Activated naive CD8-positive, alpha-beta T cell (primary cell): ENCODE data around the gene ZNF575.
"Not testable (repeated sequence)": the region's sequence is repeated elsewhere in the genome, so short reads cannot be mapped to it uniquely, and the experiment has no call there.

Experiments
- H3K27ac Mint-ChIP-seq: one replicate; pipeline ENCODE4 v1.8.0; 2021; ENCODE audit warnings: mixed read lengths
- H3K27me3 Mint-ChIP-seq: one replicate; pipeline ENCODE4 v1.8.0; 2021; ENCODE audit warnings: mixed read lengths
- H3K36me3 Mint-ChIP-seq: one replicate; pipeline ENCODE4 v1.8.0; 2021; ENCODE audit warnings: mixed read lengths
- H3K4me1 Mint-ChIP-seq: one replicate; pipeline ENCODE4 v1.8.0; 2021; ENCODE audit warnings: low read depth, mixed read lengths
- H3K4me3 Mint-ChIP-seq: one replicate; pipeline ENCODE4 v1.8.0; 2021; ENCODE audit warnings: mild to moderate bottlenecking, mixed read lengths
- H3K9me3 Mint-ChIP-seq: one replicate; pipeline ENCODE4 v1.8.0; 2021; ENCODE audit warnings: low read depth, mixed read lengths

The ZNF575 gene

DNA sequence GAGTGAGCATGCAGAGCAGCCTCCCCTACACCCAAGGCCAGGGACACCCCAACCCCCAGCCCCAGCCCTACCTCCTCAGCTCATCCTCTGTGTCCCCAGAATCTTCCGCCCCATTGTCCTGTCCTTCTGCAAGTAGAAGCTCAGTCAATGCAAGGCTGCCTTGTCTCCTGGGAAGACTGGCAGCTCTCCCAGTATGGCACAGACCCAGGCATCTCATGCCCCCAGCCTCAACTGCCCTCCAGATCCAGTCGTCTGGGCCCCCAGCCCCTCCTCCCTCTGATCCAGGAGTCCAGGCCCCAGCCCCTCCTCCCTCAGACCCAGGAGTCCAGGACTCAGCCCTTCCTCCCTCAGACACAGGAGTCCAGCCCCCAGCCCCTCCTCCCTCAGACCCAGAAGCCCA lies 13.0 kb downstream of the ZNF575 start:
- Mint-ChIP-seq H3K9me3 (no peaks in the 10 kb centered on the region), H3K27me3 (no peaks in the 10 kb centered on the region), H3K4me3 (no peak overlapping the region), H3K4me1 (no peaks in the 10 kb centered on the region), H3K36me3 (peaks cover 3% of the 10 kb centered on the region), H3K27ac (no peak overlapping the region)

DNA sequence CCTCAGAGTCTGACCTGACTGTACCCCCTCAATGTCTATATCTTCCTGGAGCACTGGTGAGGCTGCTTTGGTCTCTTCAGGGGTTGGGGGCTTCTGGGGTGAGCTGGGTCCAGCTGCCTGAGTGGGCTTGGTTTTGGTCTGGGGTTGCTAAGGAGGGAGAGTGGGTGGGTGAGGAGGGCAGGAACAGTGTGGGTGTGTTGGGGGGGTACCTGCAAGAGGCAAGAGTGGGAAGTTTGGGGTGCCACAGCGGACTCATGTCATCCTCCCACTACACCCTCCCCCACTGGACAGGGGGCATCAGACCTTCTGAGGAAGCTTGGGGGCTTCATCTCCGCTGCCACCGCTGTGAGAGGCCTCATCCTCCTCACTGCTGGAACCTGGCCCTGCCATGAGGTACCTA lies 13.6 kb downstream of the ZNF575 start:
- Mint-ChIP-seq H3K27ac (no peak overlapping the region), H3K36me3 (peaks cover 1% of the 10 kb centered on the region), H3K9me3 (no peaks in the 10 kb centered on the region), H3K4me1 (no peaks in the 10 kb centered on the region), H3K27me3 (no peaks in the 10 kb centered on the region), H3K4me3 (no peak overlapping the region)

DNA sequence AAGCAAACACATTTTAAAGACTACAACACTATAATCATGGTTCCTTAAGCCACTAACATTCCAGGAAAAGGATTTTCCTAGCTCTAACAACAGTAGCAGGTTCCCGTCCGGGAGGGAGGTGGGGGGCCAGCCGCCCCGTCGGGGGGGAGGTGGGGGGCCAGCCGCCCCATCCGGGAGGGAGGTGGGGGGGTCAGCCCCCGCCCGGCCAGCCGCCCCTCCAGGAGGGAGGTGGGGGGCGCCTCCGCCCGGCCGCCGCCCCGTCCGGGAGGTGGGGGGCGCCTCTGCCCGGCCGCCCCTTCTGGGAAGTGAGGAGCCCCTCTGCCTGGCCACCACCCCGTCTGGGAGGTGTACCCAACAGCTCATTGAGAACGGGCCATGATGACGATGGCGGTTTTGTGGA lies 14.9 kb downstream of the ZNF575 start:
- H3K4me1 Mint-ChIP-seq, H3K36me3 Mint-ChIP-seq, H3K27me3 Mint-ChIP-seq, H3K9me3 Mint-ChIP-seq, H3K27ac Mint-ChIP-seq, H3K4me3 Mint-ChIP-seq: not testable (repeated sequence)

DNA sequence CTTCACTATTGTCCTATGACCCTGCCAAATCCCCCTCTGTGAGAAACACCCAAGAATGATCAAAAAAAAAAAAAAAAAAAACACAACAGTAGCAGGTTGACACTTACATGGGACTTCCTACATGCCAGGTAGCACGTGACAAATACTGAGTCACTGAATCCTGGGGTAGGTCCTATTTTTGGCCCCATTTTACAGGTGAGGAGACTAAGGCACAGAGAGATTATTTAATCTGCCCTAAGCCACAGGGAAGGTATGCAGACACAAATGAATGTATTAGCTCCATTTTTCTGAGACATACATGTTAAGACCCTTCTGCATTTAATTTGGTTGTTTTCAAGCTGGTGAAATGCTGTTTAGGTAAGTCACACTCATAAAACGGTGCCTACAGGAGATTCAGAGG lies 15.7 kb downstream of the ZNF575 start:
- H3K9me3 Mint-ChIP-seq: no peaks in the 10 kb centered on the region
- no peak overlapping the region for H3K4me3 Mint-ChIP-seq
- H3K27ac Mint-ChIP-seq: no peak overlapping the region
- H3K27me3 Mint-ChIP-seq: no peaks in the 10 kb centered on the region
- H3K36me3 Mint-ChIP-seq: peaks cover 2% of the 10 kb centered on the region
- H3K4me1 Mint-ChIP-seq: no peaks in the 10 kb centered on the region

DNA sequence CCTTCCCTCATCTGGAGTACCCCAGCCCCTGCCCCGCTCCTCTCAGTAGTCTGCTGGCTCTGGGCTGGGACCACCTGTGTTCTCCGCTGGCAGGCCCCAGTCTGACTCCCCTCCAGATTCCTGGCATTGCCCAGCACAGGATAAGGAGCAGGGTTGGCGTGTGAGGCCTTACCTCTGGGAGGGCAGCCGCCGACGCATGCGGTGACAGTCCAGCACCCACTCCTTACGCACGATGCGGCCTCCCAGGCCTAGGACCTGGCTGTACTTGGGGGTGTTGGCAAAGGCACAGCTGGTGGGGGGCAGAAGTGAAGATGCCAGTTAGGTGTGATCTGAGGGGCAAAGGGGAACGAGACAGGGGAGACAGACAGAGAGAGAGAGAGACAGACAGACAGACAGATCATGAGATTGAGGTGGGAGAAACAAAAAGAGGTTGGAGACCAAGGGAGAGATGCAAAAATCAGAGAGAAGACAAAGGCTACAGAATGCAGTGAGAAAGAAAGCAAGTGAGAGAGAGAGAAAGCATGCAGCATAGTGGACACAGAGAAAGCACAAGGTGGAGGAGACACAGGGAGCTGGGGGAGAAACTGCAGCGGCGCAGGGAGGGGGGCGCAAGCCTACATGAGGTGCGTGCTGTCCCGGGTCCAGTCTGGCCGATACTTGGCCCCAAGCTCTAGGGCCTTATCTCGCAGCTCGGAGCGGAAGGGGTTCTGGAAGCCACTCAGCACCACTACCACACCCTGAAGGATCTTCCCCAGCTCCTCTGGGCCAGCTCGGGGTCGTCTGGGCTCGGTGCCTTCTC lies 18.6 kb downstream of the ZNF575 start:
- peaks cover 5% of the 10 kb centered on the region for H3K36me3 Mint-ChIP-seq
- no peaks in the 10 kb centered on the region for H3K27me3 Mint-ChIP-seq
- H3K4me3 Mint-ChIP-seq: no peak overlapping the region
- H3K9me3 Mint-ChIP-seq: no peaks in the 10 kb centered on the region
- peak overlapping the region; percentile 73 for H3K27ac Mint-ChIP-seq
- peaks cover 10% of the 10 kb centered on the region for H3K4me1 Mint-ChIP-seq

DNA sequence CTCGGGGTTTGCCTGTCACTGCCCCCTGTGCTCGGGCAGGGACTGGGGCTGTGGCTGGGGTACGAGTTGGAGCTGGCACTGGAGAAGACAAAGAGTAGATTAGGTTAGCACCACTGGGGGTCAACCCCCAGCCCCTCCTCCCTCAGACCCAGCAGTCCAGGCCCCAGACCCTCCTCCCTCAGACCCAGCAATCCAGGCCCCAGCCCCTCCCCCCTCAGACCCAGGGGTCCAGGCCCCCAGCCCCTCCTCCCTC lies 19.1 kb downstream of the ZNF575 start:
- Mint-ChIP-seq H3K4me3 (no peak overlapping the region), H3K4me1 (peaks cover 10% of the 10 kb centered on the region), H3K36me3 (peaks cover 5% of the 10 kb centered on the region), H3K9me3 (no peaks in the 10 kb centered on the region), H3K27ac (no peak overlapping the region), H3K27me3 (no peaks in the 10 kb centered on the region)

DNA sequence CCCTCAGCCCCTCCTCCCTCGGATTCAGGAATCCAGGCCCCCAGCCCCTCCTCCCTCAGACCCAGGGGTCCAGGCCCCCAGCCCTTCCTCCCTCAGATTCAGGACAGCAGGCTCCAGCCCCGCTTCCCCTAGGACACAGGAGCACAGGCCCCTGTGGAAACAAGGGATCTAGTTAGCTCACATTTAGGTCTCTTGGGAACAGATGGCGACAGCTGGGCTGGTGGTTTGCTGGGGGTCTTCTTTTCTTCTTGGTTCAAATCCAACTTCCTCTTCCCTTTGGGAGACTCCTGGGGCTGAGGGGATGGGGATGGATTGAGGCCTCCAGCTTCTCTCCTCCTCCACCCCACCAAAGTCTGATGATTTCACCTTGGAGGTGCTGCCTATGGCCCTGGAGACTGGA lies 19.6 kb downstream of the ZNF575 start:
- H3K4me3 Mint-ChIP-seq: no peak overlapping the region
- H3K27ac Mint-ChIP-seq: no peak overlapping the region
- peaks cover 5% of the 10 kb centered on the region for H3K36me3 Mint-ChIP-seq

DNA sequence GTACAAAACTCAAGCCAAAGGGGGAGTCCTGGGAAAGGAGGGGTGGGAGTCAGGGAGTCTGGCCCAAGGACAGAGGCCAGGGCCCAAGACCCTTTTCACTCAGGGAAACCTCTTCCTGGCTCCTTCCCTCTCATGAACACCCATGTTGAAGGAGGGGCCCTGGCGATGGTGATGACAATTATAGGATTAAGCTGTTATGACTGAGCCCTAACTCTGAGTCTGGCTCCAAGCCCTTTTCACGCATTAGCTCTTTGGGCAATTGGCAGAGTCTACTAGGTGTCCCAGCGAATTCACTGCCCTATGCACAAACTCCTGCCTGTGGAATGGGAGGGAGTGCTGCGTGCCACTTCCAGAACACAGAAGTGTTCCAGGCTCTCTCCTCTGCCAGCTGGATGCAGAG lies 20.7 kb downstream of the ZNF575 start:
- no peak overlapping the region for H3K27ac Mint-ChIP-seq
- H3K4me3 Mint-ChIP-seq: no peak overlapping the region
- peaks cover 5% of the 10 kb centered on the region for H3K36me3 Mint-ChIP-seq
- peaks cover 12% of the 10 kb centered on the region for H3K4me1 Mint-ChIP-seq
- no peaks in the 10 kb centered on the region for H3K9me3 Mint-ChIP-seq
- H3K27me3 Mint-ChIP-seq: no peaks in the 10 kb centered on the region

More for the DNA sequence above, 19.6 kb downstream of the ZNF575 start:
- no peaks in the 10 kb centered on the region for H3K27me3 Mint-ChIP-seq
- H3K4me1 Mint-ChIP-seq: peaks cover 12% of the 10 kb centered on the region
- no peaks in the 10 kb centered on the region for H3K9me3 Mint-ChIP-seq

DNA sequence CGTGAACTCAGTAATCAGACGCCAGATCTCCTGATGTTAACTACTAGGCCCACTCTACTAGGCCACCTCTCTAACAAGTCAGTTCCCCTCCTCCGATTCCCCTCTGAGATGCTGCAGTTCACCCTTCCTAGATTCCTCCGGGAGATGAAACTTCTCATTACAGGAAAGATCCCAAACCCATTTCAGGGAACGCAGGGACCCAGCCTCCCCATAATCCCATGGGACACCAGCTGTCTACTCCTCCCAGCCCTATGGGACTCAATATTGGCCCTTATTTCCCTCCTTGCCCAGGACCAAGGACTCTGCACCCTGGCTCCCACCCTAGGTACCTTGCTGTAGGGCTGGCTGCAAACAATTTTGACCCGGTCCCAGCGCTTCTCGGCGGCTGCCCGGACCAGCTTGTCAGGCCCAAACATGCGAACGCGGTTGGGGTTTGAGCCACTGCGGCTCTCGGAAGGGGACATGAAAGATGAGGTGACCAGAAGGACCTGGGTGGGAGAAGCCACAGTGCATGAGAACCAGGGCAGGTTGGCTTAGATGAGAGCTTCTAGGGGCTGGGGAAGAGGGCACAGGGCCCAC lies 21.4 kb downstream of the ZNF575 start:
- Mint-ChIP-seq H3K27me3 (no peaks in the 10 kb centered on the region), H3K4me1 (peaks cover 12% of the 10 kb centered on the region), H3K4me3 (no peak overlapping the region), H3K36me3 (peaks cover 5% of the 10 kb centered on the region), H3K9me3 (no peaks in the 10 kb centered on the region), H3K27ac (peak overlapping the region; percentile 64)

DNA sequence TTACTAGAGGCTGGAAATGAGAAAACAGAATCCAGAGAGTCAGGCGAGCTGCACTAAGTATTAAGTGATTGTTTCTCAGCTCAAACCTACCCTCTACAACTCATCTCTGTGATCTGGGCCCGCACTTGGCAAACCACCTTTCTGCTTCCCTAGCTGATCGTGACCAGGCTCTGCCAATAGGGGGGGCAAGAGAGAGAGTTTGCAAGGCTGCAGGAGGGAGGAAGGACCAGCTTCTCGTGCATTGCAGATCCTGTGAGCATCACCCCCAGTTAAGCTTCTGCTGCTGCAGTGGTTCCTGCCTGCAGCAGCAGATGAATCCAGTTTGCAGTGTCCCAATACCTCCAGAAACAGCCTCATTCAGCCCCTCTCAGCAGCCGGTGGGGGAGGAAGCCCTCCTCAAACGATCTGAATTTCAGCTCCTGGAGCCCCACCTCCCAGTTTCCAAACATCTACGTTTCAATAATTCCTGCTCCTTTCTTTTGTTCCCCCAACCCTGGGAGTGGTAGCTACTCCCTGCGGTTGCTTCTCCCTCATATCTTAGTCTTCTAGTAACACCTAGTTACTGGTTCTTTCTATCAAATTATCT lies 22.3 kb downstream of the ZNF575 start:
- Mint-ChIP-seq H3K36me3 (peaks cover 5% of the 10 kb centered on the region), H3K4me1 (peaks cover 14% of the 10 kb centered on the region), H3K27me3 (no peaks in the 10 kb centered on the region), H3K9me3 (no peaks in the 10 kb centered on the region), H3K27ac (peak overlapping the region; percentile 77), H3K4me3 (no peak overlapping the region)

DNA sequence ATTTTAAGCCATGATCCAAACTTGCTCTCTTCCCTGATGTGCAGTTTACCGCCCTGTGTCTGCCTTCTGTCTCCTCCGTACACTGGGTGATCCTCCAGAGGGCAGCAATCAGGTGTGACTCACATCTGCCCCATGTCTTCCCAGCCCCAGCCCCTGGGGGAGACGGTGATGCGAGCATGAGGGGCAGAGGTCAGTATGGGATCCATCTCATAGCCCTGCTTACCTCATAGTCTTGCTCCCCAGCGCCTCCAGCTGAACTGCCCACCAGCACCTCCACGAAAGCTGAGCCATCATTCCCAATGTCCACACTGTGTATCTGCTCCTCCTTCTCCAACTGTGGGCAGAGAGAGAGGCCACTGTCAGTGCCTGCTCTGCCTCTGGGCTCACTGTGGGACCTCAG lies 27.7 kb downstream of the ZNF575 start:
- no peaks in the 10 kb centered on the region for H3K9me3 Mint-ChIP-seq
- H3K27ac Mint-ChIP-seq: peak overlapping the region; percentile 93
- H3K27me3 Mint-ChIP-seq: no peaks in the 10 kb centered on the region
- H3K4me1 Mint-ChIP-seq: peaks cover 56% of the 10 kb centered on the region
- H3K4me3 Mint-ChIP-seq: peak overlapping the region; percentile 44
- H3K36me3 Mint-ChIP-seq: peaks cover 9% of the 10 kb centered on the region

DNA sequence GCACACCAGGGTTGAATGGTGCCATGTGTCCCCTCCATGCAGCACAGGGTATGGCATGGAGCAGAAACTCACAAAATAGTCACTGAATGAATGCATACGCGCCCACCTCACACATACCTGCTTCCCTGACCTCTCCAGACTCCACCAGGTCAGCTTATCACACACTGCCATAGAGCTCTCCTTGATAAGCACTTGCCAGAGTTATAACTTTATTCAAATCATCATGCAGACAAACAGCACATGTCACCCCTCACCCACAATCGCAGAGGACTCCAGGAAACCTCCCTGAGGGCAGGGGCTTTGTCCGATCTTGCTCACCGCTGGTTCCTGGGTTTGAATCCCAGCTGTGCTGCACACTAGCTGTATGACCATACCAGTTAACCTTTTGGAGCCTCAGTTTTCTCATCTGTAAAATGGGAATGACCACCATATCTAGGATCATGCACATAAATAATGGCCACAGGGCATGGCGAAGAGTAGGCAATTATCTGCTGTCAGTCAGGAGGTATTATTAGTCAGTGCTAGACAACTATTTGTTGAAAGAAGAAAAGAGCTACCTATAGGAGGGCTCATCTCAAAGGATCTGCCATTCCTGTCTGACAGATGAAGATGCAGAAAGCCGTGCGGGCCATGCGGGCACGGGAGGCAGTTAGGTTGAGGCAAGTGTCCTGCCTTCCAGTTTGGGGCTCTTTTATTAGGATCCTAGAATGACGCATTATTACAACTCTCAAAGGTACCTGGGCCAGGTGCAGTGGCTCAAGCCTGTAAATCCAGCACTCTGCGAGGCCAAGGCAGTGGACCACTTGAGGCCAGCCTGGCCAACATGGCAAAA lies 28.4 kb downstream of the ZNF575 start:
- peaks cover 54% of the 10 kb centered on the region for H3K4me1 Mint-ChIP-seq
- peaks cover 9% of the 10 kb centered on the region for H3K36me3 Mint-ChIP-seq
- peak overlapping the region; percentile 93 for H3K27ac Mint-ChIP-seq
- H3K27me3 Mint-ChIP-seq: no peaks in the 10 kb centered on the region
- no peaks in the 10 kb centered on the region for H3K9me3 Mint-ChIP-seq
- peak overlapping the region; percentile 76 for H3K4me3 Mint-ChIP-seq

DNA sequence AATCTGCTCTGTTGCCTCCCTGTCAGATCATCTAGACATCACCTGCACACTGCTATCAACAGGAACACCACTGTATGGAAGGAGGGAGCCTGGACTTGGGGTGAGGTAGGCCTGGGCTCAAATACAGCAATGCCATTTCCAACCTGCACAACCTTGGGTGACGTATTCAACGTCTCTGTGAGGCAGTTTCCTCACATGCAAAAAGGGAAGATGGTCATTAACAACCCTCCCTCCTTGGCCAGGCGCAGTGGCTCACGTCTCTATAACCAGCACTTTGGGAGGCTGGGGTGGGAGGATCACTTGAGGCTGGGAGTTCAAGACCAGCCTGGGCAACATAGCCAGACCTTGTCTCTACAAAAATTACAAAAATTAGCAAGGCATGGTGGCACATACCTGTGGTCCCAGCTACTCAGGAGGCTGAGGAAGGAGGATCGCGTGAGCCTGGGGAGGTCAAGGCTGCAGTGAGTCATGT lies 29.3 kb downstream of the ZNF575 start:
- H3K4me1 Mint-ChIP-seq: peaks cover 57% of the 10 kb centered on the region
- H3K27ac Mint-ChIP-seq: peak overlapping the region; percentile 93
- peak overlapping the region; percentile 76 for H3K4me3 Mint-ChIP-seq
- no peaks in the 10 kb centered on the region for H3K27me3 Mint-ChIP-seq
- H3K36me3 Mint-ChIP-seq: peaks cover 11% of the 10 kb centered on the region
- no peaks in the 10 kb centered on the region for H3K9me3 Mint-ChIP-seq

DNA sequence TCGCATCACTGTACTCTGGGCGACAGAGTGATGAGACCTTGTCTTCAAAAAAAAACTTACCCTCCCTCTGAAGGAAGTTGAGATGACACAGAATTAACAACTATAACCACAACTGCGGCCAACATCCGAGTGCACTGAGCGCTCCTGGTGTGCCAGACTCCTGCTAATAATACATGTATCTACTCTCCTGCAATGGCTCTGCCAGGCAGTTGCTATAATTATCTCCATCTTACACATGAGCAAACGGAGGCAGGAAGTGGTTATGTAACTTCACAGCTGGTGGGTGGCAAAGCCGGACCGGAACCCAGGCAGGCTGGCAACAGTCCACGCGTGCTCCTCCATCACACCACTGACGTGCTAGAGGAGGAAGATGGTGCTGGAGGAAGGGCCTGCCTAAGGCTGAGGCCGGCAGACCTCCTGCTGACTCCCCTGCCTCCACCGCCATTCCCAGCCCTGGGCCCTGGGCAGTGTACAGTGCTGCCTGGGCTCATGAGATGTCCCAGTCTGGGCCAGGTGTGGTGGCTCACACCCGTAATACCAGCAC lies 29.8 kb downstream of the ZNF575 start:
- Mint-ChIP-seq H3K36me3 (peaks cover 11% of the 10 kb centered on the region), H3K9me3 (no peaks in the 10 kb centered on the region), H3K27me3 (no peaks in the 10 kb centered on the region), H3K4me3 (peak overlapping the region; percentile 76), H3K4me1 (peaks cover 57% of the 10 kb centered on the region), H3K27ac (peak overlapping the region; percentile 93)
